Activated CD8-positive, alpha-beta T cell treated with anti-CD3 and anti-CD28 coated beads for 36 hours (primary cell): ENCODE measurements around the gene VTI1A. TPM values are rescaled to one million over a fixed set of nuclear protein-coding genes. Genes with fewer than 3 reads are reported as not detected.

Experiments
- ATAC-seq: fragments of 200-7000 bp; cut with Tn5 transposase; one replicate; pipeline ENCODE4 v1.10.0; 2021; ENCODE audit warnings: mild to moderate bottlenecking, moderate library complexity
- CTCF ChIA-PET: fragments of 350-600 bp; sonication (Branson Sonifier 250); formaldehyde crosslinking; loops from one replicate; lab custom pipeline; 2021; ENCODE audit warnings: antibody characterized with exemption; lab: Charles Lee
- POLR2A ChIA-PET: fragments of 350-600 bp; sonication (Branson Sonifier 250); formaldehyde crosslinking; loops from one replicate; lab custom pipeline; 2021; ENCODE audit warnings: antibody characterized with exemption; lab: Charles Lee
- DNase-seq: peaks from one replicate; pipeline ENCODE4 v3.0.0-alpha.2; 2020
- H3K27ac Mint-ChIP-seq: one replicate; pipeline ENCODE4 v1.8.0; 2021; ENCODE audit warnings: mild to moderate bottlenecking, mixed read lengths
- H3K27me3 Mint-ChIP-seq: one replicate; pipeline ENCODE4 v1.8.0; 2021; ENCODE audit warnings: mixed read lengths
- H3K36me3 Mint-ChIP-seq: one replicate; pipeline ENCODE4 v1.8.0; 2021; ENCODE audit warnings: low read depth, mixed read lengths
- H3K4me1 Mint-ChIP-seq: one replicate; pipeline ENCODE4 v1.8.0; 2021; ENCODE audit warnings: low read depth, mixed read lengths
- H3K4me3 Mint-ChIP-seq: one replicate; pipeline ENCODE4 v1.8.0; 2021; ENCODE audit warnings: mild to moderate bottlenecking, moderate library complexity, mixed read lengths
- H3K9me3 Mint-ChIP-seq: one replicate; pipeline ENCODE4 v1.8.0; 2021; ENCODE audit warnings: mixed read lengths
- intact Hi-C: fragments of 100-400 bp; cut with micrococcal nuclease; formaldehyde crosslinking; loops from one replicate; pipeline ENCODE4 v1.10.0; 2022
- total RNA-seq, 2 experiments: library from RNA; stranded (reverse); gene quantifications; one replicate each; pipeline ENCODE4 v1.2.3, GENCODE V29; 2021
- TF ChIP-seq, protein P1 (sequence below): fragments of 200-600 bp; IDR thresholded peaks from one replicate; pipeline ENCODE4 v1.8.0; 2022; ENCODE audit warnings: antibody characterized with exemption, mild to moderate bottlenecking

The VTI1A gene
- total RNA-seq, 2 experiments from 2014 or later: 29.4 to 30.0 TPM

GRCh38 chr10:112558476-112559142 is 111.6 kb downstream of the VTI1A start:
- H3K4me1 Mint-ChIP-seq: peaks cover 21% of the 10 kb centered on the region
- H3K4me3 Mint-ChIP-seq: no peak overlapping the region
- CTCF ChIA-PET: no interaction called here
- TF ChIP-seq, protein P1, sequence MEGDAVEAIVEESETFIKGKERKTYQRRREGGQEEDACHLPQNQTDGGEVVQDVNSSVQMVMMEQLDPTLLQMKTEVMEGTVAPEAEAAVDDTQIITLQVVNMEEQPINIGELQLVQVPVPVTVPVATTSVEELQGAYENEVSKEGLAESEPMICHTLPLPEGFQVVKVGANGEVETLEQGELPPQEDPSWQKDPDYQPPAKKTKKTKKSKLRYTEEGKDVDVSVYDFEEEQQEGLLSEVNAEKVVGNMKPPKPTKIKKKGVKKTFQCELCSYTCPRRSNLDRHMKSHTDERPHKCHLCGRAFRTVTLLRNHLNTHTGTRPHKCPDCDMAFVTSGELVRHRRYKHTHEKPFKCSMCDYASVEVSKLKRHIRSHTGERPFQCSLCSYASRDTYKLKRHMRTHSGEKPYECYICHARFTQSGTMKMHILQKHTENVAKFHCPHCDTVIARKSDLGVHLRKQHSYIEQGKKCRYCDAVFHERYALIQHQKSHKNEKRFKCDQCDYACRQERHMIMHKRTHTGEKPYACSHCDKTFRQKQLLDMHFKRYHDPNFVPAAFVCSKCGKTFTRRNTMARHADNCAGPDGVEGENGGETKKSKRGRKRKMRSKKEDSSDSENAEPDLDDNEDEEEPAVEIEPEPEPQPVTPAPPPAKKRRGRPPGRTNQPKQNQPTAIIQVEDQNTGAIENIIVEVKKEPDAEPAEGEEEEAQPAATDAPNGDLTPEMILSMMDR: no peak
- no peaks in the 10 kb centered on the region for H3K9me3 Mint-ChIP-seq
- ATAC-seq (no peak), DNase-seq (no peak)
- intact Hi-C loops: no loop called here
- H3K27ac Mint-ChIP-seq: no peak overlapping the region
- H3K36me3 Mint-ChIP-seq: no peaks in the 10 kb centered on the region
- POLR2A ChIA-PET: no interaction called here
- no peaks in the 10 kb centered on the region for H3K27me3 Mint-ChIP-seq

DNA sequence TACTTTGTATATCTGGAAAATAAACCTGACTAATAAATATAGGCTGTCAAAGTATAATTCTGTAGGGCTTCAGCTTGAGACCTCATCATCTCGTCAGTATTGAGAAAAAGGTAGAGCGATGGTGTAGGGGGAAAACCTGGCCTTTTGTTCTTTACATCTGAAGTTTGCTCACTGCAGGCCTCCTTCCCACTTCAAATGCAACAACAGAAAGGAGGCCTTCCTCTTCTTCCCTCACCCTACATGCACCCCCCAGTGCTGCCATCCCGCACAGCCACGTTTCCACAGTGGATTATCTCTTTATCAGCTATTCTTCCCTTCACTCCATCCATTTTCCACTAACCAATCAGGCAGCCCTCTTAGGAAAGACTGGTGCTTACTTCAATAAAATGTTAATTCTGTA is 112.3 kb downstream of the VTI1A start:
- Mint-ChIP-seq H3K27ac (no peak overlapping the region), H3K9me3 (no peaks in the 10 kb centered on the region), H3K36me3 (no peaks in the 10 kb centered on the region), H3K4me3 (no peak overlapping the region), H3K4me1 (peaks cover 21% of the 10 kb centered on the region), H3K27me3 (no peaks in the 10 kb centered on the region)
- intact Hi-C loops: no loop called here
- ChIA-PET POLR2A (no interaction called here), CTCF (no interaction called here)
- TF ChIP-seq, protein P1: no peak
- DNase-seq (no peak), ATAC-seq (no peak)

- Mint-ChIP-seq H3K4me1 (peaks cover 21% of the 10 kb centered on the region), H3K36me3 (no peaks in the 10 kb centered on the region), H3K27ac (no peak overlapping the region), H3K9me3 (no peaks in the 10 kb centered on the region), H3K27me3 (no peaks in the 10 kb centered on the region), H3K4me3 (no peak overlapping the region)
- ATAC-seq (no peak), DNase-seq (no peak)
- intact Hi-C loops: no loop called here
- ChIA-PET POLR2A (no interaction called here), CTCF (no interaction called here)
- TF ChIP-seq, protein P1: no peak
Observed at GRCh38 chr10:112562122-112562521, 115.1 kb downstream of the VTI1A start.

- H3K4me3 Mint-ChIP-seq: no peak overlapping the region
- H3K9me3 Mint-ChIP-seq: no peaks in the 10 kb centered on the region
- TF ChIP-seq, protein P1: no peak
- H3K4me1 Mint-ChIP-seq: peaks cover 17% of the 10 kb centered on the region
- no peak for ATAC-seq
- H3K36me3 Mint-ChIP-seq: no peaks in the 10 kb centered on the region
- ChIA-PET POLR2A (no interaction called here), CTCF (no interaction called here)
- intact Hi-C loops: no loop called here
- H3K27me3 Mint-ChIP-seq: no peaks in the 10 kb centered on the region
- no peak overlapping the region for H3K27ac Mint-ChIP-seq
- no peak for DNase-seq
Observed at GRCh38 chr10:112562809-112563663, 116.0 kb downstream of the VTI1A start.

- H3K4me3 Mint-ChIP-seq: no peak overlapping the region
- H3K9me3 Mint-ChIP-seq: no peaks in the 10 kb centered on the region
- no peak overlapping the region for H3K27ac Mint-ChIP-seq
- peaks cover 5% of the 10 kb centered on the region for H3K4me1 Mint-ChIP-seq
- TF ChIP-seq, protein P1: no peak
- intact Hi-C loops: no loop called here
- no peaks in the 10 kb centered on the region for H3K27me3 Mint-ChIP-seq
- ATAC-seq (no peak), DNase-seq (no peak)
- CTCF ChIA-PET: interaction anchor here (1.1 to 1.5 kb wide), 2 partner anchors 7 to 443 kb away, joined by 3 read pairs; no protein-coding TSS in a partner anchor
- H3K36me3 Mint-ChIP-seq: no peaks in the 10 kb centered on the region
- POLR2A ChIA-PET: no interaction called here
Observed at GRCh38 chr10:112564337-112564736, 117.3 kb downstream of the VTI1A start.
